GM21515 (cell line): ENCODE measurements around the gene TMEM141.
"Not testable (repeated sequence)": the region's sequence is repeated elsewhere in the genome, so short reads cannot be mapped to it uniquely, and the experiment has no call there.

Experiments used
- ATAC-seq: cut with Tn5 transposase; IDR thresholded peaks from one replicate; pipeline ENCODE4 v1.9.1; 2021; ENCODE audit not compliant: unreplicated experiment

Gene TMEM141

DNA sequence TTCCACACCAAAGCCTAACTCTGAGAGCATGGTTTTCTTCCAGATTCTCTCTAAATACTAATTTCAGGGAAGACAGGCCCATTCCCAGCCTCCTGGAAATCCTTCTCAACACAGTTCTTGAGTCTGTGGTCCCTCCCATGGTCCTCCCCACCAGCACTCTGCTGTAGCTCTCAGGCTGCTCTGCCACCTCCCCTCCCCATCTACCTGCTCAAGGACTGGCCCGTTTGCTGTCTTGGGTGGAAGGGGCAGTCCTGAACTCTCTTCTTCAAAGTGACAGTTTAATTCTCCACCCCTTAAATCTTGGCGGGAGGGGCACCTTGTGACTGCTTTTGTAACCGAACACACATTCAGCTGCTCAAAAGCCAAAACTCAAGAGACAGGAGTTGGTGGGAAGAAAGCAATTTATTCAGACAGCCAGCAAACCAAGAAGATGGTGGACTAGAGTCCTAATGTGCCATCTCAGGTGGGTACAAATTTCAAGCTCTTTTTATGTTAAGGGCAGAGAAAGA is 19.2 kb upstream of the TMEM141 start:
- ATAC-seq, result no peak

DNA sequence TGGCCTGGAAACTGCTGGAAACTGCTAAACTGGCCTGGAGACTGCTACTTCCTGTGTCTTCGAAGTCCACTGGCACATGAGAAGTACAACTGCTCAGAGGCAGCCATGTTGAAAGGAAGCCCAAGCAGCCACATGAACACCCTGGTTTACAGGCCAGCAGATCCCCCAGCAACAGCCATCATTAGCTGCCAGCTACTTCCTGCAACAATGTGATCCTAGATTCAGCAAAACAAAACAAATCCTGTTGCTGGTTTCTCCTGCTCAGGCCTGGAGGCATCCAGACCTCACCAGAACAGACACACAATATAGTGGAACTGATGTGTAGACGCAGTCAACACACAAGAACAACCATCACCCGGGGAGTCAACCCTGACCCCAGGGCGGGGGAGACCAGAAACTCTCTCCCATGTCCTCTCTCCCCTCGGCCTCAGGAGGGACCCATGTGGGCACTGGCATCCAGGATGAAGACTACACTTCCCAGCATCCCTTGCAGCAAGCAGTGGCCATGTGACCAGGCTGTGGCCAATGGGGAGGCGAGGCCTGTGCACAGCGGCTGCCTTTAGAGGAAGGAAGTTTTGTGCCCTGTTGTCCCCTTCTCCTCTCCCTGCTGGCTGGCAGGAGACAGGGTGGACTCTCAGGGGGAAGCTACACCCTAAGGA is 17.6 kb upstream of the TMEM141 start:
- ATAC-seq, result no peak

DNA sequence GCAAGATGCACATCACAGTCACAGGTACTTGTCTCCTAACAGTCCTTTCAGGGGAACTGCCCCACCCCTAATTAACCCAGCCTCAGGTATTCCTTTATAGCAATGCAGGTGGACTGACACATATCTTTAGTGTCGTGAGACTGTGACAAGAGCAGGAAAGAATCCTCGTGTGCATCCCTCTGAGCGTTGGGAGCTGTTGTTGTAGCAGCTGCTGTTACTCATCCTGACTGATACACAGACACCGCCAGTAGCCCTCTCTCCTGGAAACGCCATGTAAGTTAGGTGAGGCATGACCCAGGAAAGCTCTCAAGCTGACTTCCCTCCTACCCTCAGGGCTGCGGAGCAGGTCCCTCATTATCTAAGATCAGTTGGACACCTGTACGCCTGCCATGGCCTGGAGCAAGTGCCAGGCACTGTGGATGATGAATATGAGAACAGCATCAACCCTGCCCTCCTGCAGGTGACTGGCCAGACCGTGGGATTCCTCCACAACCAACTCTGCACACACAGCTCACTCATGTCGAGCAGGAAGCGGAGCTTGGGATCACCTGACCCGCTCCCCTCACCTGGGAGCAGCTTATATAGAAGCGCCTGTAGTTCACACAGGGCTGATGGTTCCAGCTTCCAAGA is 16.6 kb upstream of the TMEM141 start:
- no peak for ATAC-seq

DNA sequence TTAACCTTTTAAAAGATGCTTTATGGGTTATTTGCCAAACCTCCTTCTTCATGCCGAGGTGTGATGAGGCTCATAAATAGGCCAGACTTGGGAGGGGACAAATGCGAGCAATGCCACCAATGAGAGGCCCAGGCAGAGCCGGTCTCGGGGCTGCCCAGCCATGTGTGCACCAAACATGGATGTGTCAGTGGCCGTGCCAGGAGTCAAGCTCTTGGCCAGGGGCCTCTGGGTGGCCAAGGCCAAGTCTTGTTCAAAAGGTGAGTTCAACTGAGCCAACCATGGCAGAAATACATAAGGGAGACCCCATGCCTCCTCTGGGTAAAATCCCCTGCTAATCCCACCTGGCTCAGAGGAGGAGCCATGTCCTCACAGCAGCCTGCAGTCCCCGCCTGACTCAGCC is 16.0 kb upstream of the TMEM141 start:
- ATAC-seq, result no peak

DNA sequence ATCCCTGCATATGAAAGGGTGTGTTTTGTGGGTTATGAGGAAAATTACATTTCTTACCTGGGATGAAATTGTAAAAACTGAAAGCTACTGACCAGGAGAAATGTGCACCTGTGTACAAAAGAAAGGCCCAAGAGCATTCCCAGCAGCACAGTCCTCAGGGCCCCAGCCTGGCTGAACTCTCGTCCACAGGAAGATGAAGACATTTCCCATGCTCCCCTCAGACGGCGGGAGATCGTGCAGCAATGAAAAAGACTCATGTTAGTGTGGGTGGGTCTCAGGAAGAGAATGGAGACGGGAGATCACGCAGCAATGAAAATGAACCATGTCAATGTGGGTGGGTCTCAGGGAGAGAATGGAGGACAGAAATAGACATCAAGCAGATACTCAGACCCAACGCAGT is 14.2 kb upstream of the TMEM141 start:
- no peak for ATAC-seq

DNA sequence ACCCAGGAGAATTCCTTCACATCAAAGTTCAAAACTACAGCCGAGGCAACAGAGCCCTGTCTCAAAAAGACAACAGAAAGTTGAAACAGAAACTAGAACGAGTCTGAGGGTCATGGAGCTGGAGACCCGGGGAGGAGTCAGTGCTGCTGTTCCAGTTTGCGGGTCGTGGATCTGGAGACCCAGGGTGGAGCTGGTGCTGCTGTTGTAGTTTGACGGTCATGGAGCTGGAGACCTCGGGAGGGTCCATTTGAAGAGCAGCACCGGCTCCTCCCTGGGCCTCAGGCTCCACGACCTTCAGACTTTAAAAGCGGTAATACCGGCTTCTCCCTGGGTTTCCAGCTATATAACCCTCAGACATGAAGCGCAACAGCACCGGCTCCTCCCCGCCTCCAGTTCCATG is 13.8 kb upstream of the TMEM141 start:
- ATAC-seq, result no peak

DNA sequence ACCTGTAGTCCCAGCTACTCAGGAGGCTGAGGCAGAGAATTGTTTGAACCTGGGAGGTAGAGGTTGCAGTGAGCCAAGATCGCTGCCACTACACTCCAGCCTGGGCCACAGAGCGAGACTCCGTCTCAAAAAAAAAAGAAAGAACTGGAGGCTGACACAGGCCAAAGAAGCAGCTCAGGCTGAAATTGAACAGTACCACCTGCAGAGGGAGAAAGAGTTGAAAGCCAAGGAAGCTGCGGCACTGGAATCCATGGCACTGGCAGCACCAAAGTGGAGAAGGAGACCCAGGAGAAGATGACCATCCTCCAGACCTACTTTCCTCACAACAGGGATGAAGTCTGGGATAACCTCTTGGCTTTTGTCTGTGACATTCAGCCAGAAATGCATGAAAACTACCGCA is 11.3 kb upstream of the TMEM141 start:
- ATAC-seq, result no peak

DNA sequence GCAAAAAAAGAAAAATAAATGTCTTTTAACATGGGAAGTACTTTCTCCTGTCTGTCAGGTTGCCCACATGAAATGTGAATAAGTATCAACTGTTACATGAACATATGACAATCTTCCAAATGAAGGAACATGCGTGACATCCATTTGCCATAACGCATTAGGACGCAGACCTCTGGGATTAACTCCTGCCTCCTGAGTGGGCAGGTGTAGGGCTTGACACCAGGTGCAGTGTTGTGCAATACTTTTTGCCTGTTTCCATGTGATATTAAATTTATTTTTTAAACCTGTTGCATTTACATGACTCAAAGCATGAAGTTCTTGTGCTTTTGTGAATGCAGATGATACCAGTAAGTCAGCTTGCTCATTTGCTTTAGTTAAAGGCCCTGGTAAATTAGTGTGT is 8.7 kb upstream of the TMEM141 start:
- ATAC-seq, result no peak

DNA sequence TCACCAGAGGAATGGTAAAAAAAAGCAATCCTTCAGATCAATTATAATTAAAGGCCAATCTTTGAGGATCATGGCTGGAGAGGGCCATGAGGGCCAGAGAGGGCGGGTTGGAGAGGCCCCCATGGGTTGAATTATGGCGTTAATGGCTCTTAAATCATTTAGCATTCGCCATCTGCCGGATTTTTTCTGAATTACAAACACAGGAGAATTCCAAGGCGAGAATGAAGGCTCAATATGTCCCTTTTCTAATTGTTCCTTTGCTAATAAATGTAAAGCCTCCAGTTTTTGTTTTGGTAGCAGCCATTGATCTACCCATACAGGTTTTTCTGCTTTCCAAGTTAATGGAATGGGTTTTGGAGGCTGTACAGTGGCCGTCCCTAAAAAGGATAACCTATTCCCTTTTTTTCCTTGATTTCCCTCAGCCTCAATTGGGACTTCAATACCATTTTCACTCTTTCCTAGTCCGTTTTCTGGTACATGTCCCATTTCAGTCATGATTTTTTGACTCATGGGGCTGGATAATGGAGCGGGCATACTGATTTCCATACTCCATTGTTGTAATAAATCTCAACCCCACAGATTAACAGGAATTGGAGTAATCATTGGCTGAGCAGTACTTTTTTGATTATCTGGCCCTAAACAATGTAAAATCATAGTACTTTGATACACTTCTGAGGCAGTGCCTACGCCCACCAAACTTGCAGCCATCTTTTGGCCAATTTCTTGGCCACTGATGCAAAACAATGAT is 6.7 kb upstream of the TMEM141 start:
- no peak for ATAC-seq

DNA sequence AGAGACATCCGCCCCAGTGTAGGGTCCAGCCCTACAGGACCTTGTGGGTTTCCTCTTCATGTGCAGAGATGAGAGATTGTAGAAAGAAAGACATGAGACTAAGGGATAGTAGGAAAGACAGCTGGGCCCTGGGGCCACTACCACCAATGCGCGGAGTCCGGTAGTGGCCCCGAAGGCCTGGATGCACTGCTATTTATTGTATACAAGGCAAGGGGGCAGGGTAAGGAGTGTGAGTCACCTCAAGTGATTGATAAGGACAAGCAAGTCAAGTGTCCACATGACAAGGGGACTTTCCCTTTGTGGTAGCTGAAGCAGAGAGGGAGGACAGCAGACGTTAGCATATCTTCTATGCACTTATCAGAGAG is 6.2 kb upstream of the TMEM141 start:
- no peak for ATAC-seq

DNA sequence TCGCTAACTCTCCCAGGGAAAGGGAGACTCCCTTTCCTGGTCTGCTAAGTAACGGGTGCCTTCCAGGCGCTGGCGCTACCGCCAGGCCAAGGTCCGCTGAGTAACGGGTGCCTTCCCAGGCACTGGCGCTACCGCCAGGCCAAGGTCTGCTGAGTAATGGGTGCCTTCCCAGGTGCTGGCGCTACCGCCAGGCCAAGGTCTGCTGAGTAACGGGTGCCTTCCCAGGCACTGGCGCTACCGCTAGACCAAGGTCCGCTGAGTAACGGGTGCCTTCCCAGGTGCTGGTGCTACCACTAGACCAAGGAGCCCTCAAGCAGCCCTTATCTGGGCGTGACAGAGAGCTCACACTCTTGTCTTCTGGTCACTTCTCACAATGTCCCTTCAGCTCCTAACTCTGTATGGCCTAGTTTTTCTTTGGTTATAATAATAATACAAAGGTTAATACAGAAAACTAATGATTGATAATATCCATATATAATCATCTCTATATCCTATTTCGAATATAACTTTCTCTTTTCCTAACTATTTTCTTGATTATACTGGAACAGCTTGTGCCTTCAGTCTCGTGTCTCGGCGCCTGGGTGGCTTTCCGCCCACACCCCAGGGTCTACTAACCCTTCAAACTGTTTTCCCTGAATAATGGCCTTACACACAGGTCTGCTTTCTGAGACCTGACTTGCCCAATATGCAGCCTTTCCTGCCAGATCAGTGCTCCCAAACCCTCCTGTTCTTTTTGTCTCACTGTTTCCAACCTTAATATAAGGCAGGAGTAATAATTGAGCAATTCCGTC is 5.4 kb upstream of the TMEM141 start:
- ATAC-seq, result not testable (repeated sequence)

DNA sequence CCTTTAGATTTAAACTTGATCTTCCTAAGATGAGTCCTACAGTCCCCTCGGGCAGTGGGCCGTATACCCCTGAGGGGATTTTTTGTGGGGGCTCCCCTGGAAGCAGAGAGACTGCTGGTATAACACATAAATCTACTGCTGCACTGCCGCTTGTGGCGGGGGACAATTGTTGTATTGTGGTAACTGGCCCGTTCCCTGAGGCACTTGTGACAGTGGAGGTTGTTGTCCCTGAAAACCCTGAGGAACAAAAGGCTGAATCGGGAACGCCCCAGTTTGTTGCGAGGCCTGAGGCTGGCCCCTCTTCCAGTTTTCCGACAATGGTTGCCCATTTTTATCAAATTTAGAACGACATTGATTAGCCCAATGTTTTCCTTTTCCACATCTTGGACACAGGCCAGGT is 4.7 kb upstream of the TMEM141 start:
- ATAC-seq, result no peak

DNA sequence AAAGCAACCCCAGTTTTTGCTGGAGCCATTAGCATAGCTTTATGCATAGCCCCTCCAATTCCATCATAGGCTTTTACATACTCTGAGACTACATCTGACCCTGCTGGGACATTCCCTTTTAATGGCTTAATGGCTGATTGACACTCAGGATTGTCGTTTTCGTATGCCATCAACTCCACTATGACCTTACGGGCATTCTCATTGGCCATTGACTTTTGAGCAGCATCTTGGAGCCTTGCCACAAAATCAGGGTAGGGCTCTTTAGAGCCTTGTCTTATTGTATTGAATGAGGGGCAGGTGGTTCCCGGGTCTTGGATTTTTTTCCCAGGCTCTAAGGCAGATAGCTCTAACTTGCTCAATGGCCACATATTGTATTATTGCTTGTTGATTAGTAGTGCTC is 4.2 kb upstream of the TMEM141 start:
- not testable (repeated sequence) for ATAC-seq

DNA sequence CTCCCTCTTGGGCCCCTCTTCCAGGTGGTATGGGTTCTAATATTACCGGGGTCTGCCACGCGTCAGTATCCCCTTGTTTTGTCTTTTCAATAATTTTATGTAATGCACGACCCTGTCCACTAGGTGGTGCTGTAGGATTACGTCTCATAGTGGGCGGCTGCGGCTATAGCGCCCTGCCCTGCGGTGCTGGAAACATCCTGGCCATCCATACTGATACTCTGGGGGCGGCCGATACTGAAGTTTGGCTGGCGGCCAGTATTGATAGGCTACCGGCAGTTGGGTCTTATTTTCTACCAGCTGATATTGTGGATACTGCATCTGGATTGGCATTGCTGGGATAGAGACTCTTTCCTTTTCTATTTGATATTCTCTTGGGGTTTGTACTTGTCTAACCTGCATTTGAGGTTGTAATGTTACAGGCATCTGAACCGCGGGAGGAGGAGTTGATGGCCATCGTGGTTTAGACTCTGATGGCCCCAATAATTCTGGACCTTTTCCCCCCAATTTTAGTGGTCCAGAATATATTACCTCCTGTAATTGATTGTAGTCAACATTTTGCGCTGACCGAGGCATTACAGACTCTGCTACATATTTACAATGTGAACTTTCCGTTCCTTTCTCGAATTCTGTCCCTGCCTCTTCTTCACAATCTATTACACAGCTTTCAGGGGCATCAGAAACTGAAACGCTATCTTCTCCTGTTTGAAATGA is 3.3 kb upstream of the TMEM141 start:
- no peak for ATAC-seq

DNA sequence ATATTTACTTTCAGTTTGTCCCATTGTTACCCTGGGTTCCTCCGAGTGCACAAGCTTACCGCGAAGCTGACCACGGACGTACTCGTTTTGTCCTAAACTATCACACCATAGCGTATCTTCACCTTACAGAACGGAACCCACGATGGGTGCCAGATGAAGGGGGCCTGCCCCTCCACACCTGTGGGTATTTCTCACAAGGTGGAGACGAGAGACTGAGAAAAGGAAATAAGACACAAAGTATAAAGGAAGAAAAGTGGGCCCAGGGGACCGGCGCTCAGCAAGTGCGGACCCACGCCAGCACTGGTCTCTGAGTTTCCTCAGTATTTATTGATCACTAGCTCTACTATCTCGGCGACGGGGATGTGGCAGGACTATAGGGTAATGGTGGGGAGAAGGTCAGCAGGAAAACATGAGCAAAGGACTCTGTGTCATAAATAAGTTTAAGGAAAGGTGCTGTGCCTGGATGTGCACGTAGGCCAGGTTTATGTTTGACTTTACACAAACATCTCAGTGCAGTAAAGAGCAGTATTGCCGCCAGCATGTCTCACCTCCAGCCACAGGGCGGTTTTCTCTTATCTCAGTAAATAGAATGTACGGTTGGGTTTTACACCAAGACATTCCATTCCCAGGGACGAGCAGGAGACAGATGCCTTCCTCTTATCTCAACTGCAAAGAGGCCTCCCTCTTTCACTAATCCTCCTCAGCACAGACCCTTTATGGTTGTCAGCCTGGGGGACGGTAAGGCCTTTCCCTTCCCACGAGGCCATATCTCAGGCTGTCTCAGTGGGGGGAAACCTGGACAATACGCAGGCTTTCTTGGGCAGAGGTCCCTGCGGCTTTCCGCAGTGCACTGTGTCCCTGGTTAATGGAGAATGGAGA is 2.3 kb upstream of the TMEM141 start:
- not testable (repeated sequence) for ATAC-seq

DNA sequence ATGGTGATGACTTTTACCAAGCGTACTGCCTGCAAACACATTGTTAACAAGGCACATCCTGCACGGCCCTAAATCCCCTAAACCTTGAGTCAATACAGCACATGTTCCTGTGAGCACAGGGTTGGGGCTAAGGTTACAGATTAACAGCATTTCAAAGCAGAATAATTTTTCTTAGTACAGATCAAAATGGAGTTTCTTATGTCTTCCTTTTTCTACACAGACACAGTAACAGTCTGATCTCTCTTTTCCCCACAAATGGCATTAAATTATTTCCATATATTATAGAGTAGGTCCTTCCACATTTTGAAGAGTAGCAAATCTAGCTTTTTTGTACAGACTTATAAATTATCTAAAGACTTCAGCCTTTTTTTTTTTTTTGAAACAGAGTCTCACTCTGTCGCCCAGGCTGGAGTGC is 1.6 kb upstream of the TMEM141 start:
- no peak for ATAC-seq

DNA sequence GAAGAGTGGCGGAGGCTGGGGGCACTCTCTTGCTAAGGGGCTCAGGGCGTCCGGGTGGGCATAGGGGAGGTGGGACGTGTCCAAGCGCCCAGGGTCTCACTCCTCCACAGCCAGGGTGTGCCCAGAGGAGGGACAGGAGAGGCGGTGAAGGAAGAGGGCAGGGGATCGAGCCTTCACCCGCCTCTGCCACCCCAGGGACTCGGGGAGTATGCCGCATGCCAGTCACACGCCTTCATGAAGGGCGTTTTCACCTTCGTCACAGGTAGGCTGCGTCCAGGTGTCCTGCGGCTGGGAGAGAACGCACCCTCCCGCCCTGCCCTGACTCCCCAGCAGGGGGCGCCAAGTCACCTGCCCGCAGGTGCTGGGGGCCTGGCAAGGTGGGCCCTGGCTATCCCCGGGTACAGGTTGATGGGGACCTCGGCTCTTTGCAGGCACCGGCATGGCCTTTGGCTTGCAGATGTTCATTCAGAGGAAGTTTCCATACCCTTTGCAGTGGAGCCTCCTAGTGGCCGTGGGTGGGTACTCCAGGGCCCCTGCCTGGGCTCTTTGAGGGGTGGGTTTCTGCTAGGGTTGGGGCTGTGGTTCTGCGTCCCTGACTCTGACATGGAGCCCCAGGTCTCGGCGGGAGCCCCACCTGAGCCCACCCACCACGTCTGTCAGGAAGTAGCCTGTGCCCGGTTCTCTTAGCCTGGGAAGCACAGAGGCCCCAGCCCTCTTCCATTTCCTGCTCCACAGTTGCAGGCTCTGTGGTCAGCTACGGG is 552 bp downstream of the TMEM141 start:
- ATAC-seq, result no peak

DNA sequence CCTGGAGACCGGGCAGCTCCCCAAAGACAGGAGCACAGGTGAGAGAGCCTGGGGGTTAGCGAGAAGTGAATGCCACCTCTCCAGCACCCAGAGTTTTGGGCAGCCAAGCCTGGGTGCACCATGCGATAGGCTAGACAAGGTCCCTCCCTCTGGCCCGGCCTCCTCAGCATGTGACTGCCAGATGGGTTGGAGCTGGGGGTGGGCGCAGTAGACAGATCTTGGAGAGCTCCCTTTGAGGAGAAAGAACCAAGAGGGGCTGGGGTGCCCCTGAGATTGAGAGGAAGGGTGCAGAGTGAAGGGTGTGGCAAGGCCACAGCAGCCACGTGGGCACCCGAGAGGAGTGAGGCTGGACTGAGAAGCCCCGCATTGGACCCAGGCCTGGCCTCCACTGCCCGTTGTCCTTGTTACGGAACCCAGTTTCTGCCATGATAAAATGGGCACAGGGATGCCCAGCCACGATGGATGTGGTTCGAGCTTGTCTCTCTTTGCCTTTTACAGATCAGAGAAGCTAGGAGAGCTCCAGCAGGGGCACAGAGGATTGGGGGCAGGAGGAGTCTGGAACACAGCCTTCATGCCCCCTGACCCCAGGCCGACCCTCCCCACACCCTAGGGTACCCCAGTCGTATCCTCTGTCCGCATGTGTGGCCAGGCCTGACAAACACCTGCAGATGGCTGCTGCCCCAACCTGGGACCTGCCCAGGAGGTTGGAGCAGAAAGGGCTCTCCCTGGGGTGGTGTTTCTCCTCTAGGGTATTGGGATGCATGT is 1.4 kb downstream of the TMEM141 start:
- ATAC-seq, result no peak
